Lower leg skin (tissue), 4 donors: ENCODE measurements around the gene DEFB113. TPM values are rescaled to one million over a fixed set of nuclear protein-coding genes. Genes with fewer than 3 reads are reported as not detected.

Experiments used
- DNase-seq, 2 donors: peaks; one replicate each; pipeline ENCODE4 v3.0.0-alpha.2; 2019; ENCODE audit warnings: low spot score in 2 of 2
- H3K4me3 ChIP-seq: fragments of 200-600 bp; sonication (generic); 2 replicates; pipeline ENCODE4 v1.5.1; 2017; ENCODE audit warnings: mild to moderate bottlenecking, low read depth; ENCODE audit not compliant: poor library complexity, severe bottlenecking
- POLR2A ChIP-seq, 2 donors: fragments of 450-650 bp; IDR thresholded peaks; one replicate each; pipeline ENCODE4 v1.6.1; 2016 to 2017; ENCODE audit warnings: antibody characterized with exemption in 2 of 2, mild to moderate bottlenecking in 1 of 2, moderate library complexity in 1 of 2
- WGBS, 2 donors: methylation state at CpG; one replicate each; pipeline ENCODE4 v1.1.5; 2018; 5-methylcytosine and 5-hydroxymethylcytosine counted together
- intact Hi-C: fragments of 100-400 bp; cut with DNase I; formaldehyde crosslinking; loops from one replicate; pipeline ENCODE4 v1.15.0; 2023; ENCODE audit warnings: low total_unique reads
- total RNA-seq, 4 donors: library from RNA; depleted of rRNA; stranded (reverse); fragments of >200 nt; gene quantifications; one replicate each; pipeline ENCODE4 v1.1.0, GENCODE V29; 2016
- TF ChIP-seq, protein P1 (sequence below), 3 donors: fragments of 450-650 bp; IDR thresholded peaks; one replicate each; pipeline ENCODE4 v1.5.1; 2016; ENCODE audit warnings: antibody characterized with exemption in 3 of 3, mild to moderate bottlenecking in 3 of 3, moderate library complexity in 2 of 3

Gene DEFB113
- total RNA-seq, 4 donors from 2014 or later, result not detected

- whole genome bisulfite sequencing, 2 donors, result 82 to 85% methylated on average over 5 of the region's 5 CpGs
- intact Hi-C loops, result no loop called here
- TF ChIP-seq, protein P1, sequence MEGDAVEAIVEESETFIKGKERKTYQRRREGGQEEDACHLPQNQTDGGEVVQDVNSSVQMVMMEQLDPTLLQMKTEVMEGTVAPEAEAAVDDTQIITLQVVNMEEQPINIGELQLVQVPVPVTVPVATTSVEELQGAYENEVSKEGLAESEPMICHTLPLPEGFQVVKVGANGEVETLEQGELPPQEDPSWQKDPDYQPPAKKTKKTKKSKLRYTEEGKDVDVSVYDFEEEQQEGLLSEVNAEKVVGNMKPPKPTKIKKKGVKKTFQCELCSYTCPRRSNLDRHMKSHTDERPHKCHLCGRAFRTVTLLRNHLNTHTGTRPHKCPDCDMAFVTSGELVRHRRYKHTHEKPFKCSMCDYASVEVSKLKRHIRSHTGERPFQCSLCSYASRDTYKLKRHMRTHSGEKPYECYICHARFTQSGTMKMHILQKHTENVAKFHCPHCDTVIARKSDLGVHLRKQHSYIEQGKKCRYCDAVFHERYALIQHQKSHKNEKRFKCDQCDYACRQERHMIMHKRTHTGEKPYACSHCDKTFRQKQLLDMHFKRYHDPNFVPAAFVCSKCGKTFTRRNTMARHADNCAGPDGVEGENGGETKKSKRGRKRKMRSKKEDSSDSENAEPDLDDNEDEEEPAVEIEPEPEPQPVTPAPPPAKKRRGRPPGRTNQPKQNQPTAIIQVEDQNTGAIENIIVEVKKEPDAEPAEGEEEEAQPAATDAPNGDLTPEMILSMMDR (IDR thresholded peaks at IDR 0.05), result no peak
- TF ChIP-seq POLR2A (IDR thresholded peaks at IDR 0.05), result no peak
- no peak for DNase-seq
- no peak overlapping the region for H3K4me3 ChIP-seq
Measured at GRCh38 chr6:49919935-49920644, 49.3 kb downstream of the DEFB113 start.

DNA sequence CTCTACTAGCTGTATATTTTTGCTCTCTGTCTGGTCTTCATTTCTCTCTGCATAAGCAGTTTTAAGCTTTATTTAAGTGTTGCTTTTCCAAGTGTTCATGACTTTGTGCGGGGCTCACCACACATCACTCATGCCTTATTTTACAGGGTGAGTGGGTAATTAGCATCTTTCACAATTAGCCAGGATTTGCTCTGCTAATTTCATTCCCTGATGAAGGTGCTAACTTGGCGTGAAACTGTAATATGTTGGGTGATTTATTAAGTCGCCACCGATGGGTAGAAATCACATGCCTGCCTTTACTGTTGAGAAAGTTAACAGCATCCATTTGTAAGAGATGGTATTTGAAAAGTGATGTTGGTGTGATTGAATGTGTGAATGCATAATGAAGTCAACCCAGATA, 50.2 kb downstream of the DEFB113 start:
- intact Hi-C loops, result no loop called here
- WGBS, 2 donors, result 63 to 69% methylated on average over 4 of the region's 4 CpGs
- DNase-seq, result no peak
- TF ChIP-seq POLR2A (IDR thresholded peaks at IDR 0.05), result no peak
- TF ChIP-seq, protein P1 (IDR thresholded peaks at IDR 0.05), result no peak
- H3K4me3 ChIP-seq, result no peak overlapping the region

GRCh38 chr6:49918787-49919186, 50.6 kb downstream of the DEFB113 start:
- 62 to 81% methylated on average over 2 of the region's 2 CpGs for WGBS, 2 donors
- no peak overlapping the region for H3K4me3 ChIP-seq
- DNase-seq, result no peak
- intact Hi-C loops, result no loop called here
- TF ChIP-seq POLR2A (IDR thresholded peaks at IDR 0.05), result no peak
- TF ChIP-seq, protein P1 (IDR thresholded peaks at IDR 0.05), result no peak

Other genes starting within 250 kb of the DEFB113 start
- 10 to 100 TPM in 1 of 4 donors, 1 to 10 TPM in 3; 4.1 to 17.0 (median 5.9) TPM for gene CRISP3, start 225.2 kb downstream of the DEFB113 start, total RNA-seq
- not detected for gene PGK2, start 182.3 kb downstream of the DEFB113 start, total RNA-seq
- gene CRISP1, start 103.1 kb downstream of the DEFB113 start, total RNA-seq, result not detected
- not detected for gene DEFB114, start 5.5 kb downstream of the DEFB113 start, total RNA-seq
- gene DEFB110, start 52.4 kb upstream of the DEFB113 start, total RNA-seq, result not detected
- not detected for gene DEFB112, start 80.3 kb upstream of the DEFB113 start, total RNA-seq